NCI-H774 (cell line): ENCODE measurements around the gene FAM241A.
A peak's percentile ranks its signal among the peaks of the same experiment; 100 is the strongest.
"Not testable (repeated sequence)": the region's sequence is repeated elsewhere in the genome, so short reads cannot be mapped to it uniquely, and the experiment has no call there.

Experiments used
- DNase-seq: peaks from one replicate; lab custom pipeline; 2025; lab: John Stamatoyannopoulos, UW

Gene FAM241A

DNA sequence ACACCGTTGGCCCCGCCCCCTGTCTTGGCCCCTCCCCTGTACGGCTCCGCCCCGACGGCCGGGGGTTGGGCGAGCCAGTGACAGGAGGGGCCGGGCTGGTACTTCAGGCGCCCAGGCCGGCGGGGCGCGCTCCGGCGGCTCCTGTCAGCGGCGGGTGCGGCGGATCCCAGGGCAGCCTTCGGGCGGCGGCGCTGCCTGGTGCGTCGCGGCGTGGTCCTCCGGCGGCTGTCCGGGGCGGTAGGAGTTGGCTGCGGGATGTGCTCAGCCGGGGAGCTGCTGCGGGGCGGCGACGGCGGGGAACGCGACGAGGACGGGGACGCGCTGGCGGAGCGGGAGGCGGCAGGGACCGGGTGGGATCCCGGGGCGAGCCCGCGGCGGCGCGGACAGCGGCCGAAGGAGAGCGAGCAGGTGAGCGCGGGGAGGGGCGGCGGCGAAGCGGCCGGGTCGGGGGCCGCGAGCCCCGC, at the start of gene FAM241A:
Gene FAM241A (plus strand): TSS at position 129 of the 464 bp plus-strand sequence. CDS start 127 bp downstream, at position 256.
- DNase-seq = peak; percentile 37

DNA sequence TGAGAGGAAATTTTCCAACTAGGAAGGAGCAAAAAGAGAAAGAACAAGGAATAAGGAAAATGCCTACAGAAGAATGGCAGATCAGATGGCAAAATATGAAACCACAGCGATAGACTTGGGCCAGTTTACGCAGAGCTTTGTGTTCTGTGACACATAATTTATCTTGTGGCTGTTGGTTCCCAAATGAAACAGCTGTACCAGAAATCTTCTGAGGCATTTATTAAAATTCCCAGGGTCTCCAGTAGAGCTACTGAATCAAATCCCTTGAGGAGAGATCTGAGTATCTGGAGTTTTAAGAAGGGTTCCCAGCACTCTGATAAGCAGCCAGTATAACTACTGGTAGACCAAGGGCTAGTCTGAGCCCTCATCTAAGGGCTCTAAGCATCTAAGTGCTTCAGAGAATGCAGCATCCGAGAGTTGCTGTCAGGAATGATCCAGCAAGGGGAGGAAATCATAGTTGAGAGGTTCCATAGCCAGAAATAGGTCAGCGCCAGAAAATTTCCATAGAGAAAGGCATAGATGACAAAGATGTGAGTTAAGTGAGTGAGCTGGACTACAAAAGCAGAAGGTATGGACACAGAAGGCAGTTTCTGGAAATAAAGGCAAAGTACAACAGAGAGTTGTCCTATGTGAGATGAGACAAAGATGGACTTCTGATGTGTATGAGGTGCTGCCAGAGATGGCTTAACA, 46.3 kb upstream of the FAM241A start:
- no peak for DNase-seq

DNA sequence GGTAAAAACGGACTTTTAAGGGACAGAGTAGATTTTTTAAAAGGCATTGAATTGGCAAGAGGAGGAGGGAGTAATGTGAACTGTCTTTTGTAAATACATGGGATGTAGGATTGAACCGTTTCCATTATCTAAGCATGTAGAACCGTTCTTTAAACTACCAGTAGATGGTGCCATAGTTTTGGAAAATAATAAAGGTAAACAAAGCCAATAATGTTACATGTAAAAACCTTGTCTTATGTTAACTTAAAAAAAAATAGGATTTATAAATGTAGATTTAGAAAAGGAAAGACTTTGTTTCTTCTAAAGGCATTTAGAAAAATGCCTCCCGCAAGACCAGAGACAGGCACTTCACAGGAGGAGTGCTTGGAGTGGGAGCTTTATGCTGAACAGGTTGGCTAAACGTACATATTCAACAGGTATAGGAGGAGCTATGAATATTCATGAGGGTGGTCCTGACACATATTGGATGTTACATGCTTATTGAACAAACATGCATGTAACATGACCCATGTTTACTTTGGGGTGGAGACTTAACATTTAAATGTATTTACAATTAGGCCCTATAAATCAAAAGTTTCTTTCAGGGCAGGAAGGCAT, 45.5 kb upstream of the FAM241A start:
- peak; percentile 6 for DNase-seq

DNA sequence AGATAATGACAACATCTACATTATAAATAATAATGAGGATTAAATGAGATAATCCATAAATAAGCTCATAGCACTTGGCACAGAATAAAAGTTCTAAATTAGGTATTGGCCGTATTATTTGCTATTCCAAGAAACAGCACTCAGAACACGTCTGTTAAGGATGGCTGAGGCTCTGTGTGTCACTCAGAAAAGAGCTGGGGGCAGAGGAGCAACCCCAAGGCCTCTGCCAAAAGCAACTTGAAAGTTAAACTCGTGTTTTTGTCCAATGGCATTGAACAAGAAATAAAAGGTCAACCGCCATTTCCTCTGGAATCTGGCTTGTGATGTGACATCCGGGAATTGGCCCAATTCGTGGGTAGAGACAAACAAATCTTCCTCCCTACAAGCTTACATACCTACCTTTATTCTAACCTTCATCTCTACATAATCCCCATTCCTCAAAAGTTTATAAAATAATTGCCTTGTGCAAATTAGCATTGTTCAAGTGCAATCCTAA, 42.3 kb upstream of the FAM241A start:
- no peak for DNase-seq

DNA sequence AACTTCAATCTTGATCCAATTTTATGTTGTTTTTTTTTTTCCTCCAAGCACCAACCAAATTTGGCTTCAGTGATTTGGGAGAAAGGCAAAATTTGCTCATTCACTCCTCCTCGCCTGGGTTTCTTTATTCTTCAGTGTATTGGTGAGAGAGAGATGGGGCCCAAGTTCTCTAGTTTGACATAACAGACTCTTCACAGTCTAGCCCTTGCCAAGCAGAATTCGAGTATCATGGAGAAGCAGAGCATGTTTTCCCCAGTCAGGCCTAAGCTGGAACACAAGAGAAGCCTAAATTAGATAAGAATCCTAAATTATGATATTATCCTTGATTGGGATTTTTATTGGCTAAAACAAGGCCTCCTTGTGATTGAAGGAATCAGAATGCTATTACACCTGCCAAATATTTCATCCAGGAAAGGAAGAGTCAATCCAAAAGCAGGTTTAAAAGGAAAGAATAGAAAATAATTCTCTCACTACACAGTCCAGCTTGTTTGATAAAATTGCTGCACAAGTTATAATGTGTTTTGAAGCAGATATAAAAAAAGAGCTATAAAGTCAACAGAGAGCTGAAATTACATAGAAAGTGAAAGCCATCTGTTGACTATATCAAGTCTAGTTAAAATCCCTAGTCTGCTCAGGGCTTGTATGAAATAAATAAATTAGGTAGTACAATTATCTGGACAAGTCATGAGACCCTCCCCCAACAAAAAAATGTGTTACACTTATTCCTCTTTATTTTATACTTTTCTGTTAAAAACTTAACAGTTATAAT, 39.9 kb upstream of the FAM241A start:
- DNase-seq = no peak

DNA sequence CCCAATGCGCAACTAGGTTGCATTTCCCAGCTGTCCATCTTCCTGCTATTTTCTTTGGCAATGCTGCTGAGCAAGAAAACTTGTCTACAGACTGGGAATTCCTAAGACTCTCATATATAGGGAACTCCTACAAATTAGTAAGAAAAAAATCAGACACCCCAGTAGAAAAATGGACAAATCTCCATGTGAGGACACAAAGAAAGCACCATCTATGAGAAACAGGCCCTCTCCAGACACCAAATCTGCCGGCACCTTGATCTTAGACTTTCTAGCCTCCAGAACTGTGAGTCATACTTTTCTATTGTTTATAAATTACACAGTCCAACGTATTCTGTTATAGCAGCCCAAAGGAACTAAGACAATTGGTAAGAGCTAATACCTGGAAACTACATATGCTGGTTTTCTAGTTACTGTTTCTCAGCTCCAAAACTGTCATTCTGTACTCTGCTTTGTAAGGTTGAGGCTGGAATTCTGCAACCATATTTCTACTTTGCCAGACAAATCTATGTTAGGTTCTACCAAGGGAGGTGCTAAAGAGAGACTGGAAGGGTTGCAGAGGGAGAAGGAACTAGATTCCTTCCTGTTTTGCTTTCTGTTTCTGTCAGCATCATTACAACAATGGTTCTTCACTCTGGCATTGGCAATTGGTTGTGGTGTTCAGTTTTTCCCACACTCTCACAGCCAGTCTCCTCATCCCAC, 35.7 kb upstream of the FAM241A start:
- DNase-seq = no peak

DNA sequence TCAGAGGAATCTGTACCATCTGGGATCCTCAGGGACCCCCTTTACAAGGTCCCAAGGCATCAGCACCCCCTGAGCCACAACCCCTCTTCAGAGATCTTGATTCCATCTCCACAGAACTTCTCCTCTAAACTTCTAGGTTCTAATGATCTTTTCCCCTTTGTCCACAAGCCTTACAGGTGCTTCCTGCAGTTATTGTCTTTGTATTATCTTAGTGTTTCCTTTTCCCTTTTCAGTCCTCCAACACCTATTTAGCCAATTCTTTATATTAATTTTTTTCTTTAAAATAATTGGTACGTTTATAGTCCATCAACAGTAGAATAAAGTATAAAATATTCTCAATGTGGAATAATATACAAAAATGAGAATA, 35.2 kb upstream of the FAM241A start:
- no peak for DNase-seq

DNA sequence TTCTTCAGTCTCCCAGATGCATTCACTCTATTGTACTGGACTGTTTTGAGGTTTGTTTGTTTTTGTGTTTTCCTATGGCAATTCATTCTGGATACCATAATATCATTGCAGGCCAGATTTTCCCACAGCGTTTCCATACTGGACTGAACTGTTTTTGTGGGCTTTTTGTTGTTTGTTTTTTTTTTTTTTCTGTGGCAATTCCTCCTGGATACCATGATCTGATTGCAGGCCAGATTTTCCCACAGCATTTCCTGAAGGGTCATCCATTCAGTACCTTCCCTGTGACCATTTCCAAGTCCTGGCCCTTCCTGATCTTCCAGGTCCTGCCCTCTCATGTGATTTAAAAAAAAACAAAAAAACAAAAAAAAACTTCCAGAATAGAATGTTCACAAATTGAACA, 33.9 kb upstream of the FAM241A start:
- DNase-seq = no peak

DNA sequence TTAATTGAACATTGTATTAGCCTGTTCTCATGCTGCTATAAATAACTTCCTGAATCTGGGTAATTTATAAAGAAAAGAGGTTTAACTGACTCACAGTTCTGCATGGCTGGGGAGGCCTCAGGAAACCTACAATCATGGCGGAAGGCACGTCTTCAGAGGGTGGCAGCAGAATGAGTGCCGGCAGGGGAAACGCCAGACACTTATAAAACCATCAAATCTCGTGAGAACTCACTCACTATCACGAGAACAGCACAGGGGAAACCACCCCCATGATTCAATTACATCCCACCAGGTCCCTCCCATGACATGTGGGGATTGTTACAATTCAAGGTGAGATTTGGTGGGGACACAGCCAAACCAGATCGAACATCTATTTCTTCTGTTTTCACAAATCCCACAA, 33.2 kb upstream of the FAM241A start:
- not testable (repeated sequence) for DNase-seq

DNA sequence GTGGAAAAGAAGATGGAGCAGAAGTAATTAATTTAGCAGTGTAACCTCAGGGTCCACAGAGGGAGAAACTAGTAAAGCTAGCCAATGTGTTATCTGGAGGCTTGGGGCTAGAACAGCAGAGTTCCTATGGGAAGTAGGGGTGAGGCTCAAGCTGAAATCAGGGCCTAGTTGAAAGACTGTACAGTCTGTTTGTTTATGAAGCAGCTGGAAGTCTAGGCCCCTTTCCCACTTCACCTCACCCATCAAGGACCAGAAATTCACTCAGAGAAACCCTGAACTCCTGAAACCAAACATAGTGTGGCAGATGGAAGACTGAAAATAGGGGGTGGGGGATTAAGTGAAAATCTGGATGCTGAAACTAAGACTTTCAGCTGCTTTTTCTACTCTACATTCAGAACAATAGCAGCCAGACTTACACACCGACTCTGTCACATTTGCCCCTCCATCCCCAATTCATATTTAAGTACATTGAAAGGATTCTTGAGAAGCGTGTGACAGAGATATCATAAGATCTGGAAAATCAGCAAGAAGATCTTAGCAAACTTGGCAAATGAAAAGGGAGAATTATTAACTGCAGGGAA, 32.6 kb upstream of the FAM241A start:
- DNase-seq = no peak

DNA sequence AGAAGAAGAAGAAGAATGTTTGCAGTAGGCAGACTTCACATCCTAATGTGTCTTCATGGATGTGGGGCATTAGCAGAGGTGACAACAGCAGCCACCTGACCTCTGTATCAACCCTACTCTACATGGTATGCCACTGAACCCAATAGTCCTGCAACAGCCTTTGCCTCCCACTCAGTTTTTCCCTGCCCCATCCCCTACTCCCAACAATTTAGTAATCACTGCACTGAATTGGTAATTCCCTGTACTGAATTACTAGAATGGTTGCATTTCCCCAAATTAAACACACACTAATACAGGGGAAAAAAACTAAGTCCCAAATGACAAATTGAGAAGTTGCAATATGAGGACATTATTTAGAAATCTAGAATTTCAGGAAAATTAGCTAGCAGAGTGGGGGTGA, 31.4 kb upstream of the FAM241A start:
- DNase-seq = no peak

DNA sequence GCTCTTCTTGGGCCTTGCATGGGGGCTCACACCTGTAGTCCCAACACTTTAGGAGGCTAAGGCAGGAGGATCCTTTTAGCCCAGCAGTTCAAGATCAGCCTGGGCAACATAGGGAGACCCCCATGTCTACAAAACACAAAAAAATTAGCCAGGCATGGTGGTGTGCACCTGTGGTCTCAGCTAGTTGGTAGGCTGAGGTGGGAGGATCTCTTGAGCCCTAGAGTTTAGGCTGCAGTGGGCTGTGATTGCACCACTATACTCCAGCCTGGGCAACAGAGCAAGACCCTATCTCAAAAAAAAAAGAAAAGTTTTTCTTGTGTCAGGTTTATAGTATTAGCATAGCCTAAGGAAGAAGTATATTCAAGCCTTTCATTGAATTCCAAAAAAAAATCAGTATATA, 30.8 kb upstream of the FAM241A start:
- no peak for DNase-seq

DNA sequence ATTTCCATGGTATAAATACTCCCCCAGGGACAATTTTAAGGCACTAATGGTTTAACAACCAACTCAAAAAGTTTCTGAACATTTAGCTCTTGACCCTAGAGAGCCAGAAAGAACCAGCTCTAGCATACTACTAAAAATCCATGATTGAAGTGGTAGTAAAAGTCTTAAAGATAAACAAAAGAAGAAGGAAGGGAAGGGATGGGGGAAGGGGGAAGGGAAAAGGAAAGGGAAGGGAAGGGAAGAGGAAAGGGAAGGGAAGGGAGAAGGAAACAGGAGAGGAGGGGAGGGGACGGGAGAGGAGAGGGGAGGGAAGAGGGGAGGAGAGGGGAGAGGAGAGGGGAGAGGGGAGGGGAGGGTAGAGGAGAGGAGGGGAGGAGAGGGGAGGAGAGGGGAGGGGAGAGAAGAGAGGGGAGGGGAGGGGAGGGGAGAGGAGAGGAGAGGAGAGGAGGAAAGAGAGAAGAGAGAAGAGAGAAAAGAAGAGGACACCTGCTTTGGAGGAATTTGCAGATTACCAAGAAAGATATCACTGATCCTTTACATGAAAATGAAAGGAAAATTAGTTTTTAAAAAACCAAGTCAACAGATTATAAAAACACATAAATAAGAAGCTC, 26.4 kb upstream of the FAM241A start:
- DNase-seq = no peak

DNA sequence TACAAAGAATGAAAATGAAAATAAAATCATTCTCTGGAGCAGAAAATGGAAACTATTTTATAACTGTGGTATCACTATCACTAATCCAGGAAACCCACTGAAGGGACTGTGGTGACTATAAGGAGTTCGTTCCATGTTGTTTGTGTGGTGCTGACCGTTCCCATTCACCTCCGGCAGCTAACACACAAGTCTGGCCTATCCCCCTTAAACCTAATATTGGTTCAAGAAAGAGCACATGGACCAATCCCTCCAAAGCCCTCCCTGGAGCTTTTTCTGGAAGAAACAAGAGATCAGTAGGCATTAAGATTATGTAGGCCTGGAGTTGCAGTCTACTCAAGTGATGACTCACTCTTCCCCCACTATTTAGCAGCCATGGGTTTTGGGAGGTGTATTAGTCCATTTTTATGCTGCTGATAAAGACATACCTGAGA, 25.9 kb upstream of the FAM241A start:
- DNase-seq = no peak

DNA sequence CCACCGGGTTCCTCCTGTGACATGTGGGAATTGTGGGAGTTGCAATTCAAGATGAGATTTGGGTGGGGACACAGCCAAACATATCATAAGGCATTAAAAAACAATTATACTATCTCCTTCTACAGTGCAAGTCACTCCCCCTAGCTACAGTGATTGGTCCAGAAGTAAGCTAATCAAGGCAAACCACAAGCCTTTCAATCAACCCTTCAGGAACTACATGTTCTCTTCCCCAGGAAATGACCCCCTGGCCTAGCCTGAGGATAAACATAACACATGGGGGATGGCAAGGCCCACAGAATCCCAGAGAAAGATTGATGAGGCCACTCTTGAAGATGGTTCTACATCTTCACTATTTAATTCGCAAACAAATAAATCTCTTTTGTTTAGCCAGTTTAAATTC, 25.2 kb upstream of the FAM241A start:
- no peak for DNase-seq

DNA sequence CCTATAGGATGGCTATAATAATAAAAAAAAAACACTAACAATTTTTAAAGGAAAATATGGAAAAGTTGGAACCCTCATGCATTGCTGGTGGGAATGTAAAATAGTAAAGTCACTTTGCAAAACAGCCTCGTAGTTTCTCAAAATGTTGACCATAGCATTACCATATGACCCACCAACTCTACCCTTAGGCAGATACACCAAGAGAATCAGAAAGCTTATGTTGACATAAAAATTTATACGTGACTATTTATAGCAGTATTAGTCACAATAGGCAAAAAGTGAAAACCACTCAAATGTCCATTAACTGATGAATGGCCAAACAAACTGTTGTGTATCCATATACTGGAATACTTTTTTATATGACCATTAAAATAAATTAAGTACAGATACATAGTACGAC, 19.8 kb upstream of the FAM241A start:
- no peak for DNase-seq

DNA sequence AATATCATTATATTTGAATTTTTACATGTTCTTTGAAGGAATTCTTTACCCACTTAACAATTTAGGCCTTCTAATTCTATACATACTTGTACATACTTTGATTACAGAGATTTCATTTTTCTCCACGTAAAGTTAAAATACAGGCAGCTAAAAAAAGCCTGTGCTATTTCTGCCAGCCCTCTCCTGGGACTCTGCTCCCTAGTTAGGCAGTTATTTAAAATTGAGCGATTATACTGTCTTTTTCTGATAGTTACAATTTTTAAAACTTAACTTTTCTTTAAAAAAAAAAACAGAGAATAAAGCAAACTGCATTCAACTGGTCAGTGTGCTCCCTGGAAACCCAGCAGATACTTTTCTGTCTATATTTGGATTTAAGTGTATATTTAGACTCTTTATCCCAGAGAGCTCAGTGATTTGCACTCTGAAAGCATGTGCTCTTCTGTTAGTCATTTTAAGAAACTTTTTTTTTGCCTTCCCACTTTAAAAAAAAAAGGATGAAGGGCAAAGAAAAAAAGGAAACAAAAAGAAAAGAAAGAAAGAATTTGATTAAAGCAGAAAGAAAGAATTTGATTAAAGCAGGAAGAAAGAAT, 18.1 kb upstream of the FAM241A start:
- DNase-seq = no peak

DNA sequence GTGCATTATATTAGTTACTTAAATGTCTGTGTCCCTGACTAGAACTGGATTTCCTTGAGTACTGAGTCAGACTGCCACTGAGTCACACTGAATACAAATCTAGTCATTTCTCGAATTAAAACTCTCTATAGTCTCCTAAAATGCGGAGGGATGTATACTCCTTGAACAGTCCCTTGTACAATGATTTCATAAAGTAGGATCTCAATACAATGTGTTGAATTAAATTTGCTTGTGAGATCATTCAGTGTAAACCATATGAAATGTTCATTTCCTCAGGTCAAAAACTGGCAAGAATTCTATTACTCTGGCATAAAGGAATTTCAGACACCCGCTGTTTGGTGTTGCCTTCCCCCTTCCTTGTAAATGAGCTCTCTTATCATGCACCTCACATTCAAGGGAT, 17.5 kb upstream of the FAM241A start:
- no peak for DNase-seq

DNA sequence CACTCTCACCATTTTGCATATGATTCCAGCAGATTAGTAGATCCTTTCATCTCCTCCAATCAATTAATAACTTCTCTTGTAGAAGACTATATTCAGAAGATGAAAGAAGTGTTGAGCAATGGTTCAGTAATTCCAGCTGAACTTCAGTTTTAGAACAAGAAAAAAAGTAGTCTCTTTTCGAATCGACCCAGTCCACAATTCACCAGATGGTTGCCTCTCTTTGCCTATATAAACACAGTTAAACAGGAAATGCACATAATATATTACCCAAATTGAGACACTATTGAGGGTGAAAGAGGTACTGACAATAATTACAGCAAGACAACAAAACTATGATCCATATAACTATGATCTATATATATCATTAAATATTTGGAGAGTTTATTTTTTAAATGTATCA, 16.8 kb upstream of the FAM241A start:
- DNase-seq = no peak

DNA sequence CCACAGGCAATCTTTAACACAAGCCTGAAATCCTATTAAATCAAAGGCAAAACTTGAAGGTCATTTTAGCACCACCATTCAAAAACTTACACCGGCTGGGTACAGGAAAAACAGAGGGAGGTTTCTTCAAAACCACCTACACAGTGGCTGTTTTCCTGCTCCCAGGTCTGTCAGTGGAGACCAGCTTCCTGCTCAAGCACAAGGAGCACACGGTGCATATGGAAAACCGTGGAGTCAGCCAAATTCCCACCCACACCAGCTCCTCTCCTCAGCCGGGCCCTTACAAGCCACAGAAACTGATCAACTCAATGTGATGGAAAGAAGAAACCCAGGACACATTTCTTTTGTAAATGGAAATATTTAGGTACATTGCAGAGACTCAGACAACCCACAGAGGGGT, 14.3 kb upstream of the FAM241A start:
- DNase-seq = no peak

DNA sequence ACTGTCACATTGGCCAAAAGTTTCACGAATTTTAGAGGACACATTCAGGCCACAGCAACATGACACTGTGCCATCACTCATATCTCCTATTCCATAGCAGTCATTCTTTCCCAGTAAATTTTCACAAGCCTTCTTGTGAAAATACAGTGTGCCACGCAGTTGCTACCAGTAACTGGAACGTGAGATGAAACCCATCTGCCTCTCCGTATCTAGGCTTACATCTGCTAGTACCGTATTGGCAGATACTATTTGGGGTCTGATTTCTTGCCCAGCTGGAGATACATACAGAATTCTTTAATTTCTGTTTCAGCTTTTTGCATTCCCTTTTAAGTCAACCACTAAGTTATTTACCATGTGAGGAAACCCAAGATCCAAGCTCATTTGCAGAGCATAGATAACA, 8.7 kb upstream of the FAM241A start:
- no peak for DNase-seq
